ENCODE measurements around the gene FSD1L. TPM values are rescaled to one million over a fixed set of nuclear protein-coding genes. Genes with fewer than 3 reads are reported as not detected.

Gene FSD1L
- polyA plus RNA-seq, 2 of the 4 experiments (the other 2 are of a cell fraction): 3.2 to 8.5 TPM

DNA sequence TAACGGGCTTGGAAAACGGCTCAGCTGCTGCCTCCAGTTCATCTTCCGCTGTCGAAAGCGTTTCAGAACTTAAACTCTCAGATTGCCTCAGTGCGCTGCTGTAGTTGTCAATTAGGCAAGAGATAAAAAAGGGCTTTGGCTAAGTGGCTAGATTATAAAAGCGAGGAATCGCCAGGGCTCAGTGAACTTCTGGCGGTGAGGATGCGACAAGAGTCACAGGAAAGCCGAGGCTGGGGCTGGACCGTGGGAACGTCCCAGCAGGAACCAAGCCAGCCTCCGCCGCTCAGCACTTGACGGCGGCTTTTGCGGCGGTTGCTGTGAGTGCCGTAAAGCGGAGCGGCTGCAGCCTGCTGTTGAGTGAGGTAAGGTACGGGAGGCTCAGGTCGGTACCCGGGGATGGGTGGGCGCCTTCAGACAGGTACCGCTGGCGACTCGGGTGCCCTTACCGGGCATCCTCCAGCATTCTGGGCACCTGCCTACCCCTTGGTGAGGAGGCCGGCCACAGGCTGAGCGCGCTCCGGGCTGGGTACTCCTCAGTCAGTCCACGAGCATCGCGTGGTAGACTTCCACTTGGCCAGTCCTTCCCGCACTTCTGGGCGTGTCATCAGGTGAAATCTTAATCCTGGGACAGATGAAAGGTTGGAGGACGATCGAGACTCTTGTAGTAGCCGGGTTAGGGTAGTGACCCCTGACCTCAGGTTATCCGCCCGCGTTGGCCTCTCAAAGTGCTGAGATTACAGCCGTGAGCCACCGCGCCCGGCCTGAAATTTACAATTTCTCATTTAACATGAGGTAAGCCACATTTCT lies 110.2 kb downstream of the FSD1L start, which contains the start of gene FKTN:
TSS of gene FKTN (plus strand) at position 328 of the 807 bp plus-strand sequence. CDS start 16,902 bp downstream, outside the sequence.
- peak; percentile 80 to 93 for DNase-seq (ENCODE audit: low read depth in 1 of 2, low spot score in 1 of 2)
- peak within 1 kb of the TSS; percentile 91 for H3K4me3 ChIP-seq
- peak; percentile 97 to 98 for ATAC-seq
- WGBS (ENCODE audit: missing lambda C conversion rate): 4% methylated on average over 32 of the region's 49 CpGs
- H3K9me3 ChIP-seq: peaks cover 15% of the 10 kb centered on the region; the same call in 2 of the 3 replicates
- ChIA-PET CTCF (no interaction called here), POLR2A (no interaction called here)
- peak within 1 kb of the TSS; percentile 64 to 89 for H3K27ac ChIP-seq
- peak within 1 kb of the TSS; percentile 77 for H3K4me2 ChIP-seq
- no peaks in the 10 kb centered on the region for H3K4me1 ChIP-seq
- no peak for FAIRE-seq
- TF ChIP-seq CBX8 (IDR thresholded peaks at IDR 0.05) (no peak), NR3C1 (IDR thresholded peaks at IDR 0.05) (no peak), RNF2 (IDR thresholded peaks at IDR 0.05; ENCODE audit: borderline replicate concordance, low read depth) (no peak), CHD2 (IDR thresholded peaks at IDR 0.05; ENCODE audit: low read length, partially characterized antibody) (no peak), HOXA7 (CRISPR knock-in tag; IDR thresholded peaks at IDR 0.05) (no peak), SMC3 (IDR thresholded peaks at IDR 0.05) (no peak), EHMT2 (IDR thresholded peaks at IDR 0.05; ENCODE audit: low read depth) (no peak), JUN (IDR thresholded peaks at IDR 0.05) (peak; percentile 59 to 61; a peak in 2 of 5 replicates), POLR2A (IDR thresholded peaks at IDR 0.05; ENCODE audit: low read length) (peak; percentile 60), CEBPB (IDR thresholded peaks at IDR 0.05) (no peak), FOSL2 (IDR thresholded peaks at IDR 0.05) (no peak), FOSL2 (CRISPR knock-in tag; IDR thresholded peaks at IDR 0.05) (no peak), JUNB (IDR thresholded peaks at IDR 0.05) (no peak), RAD21 (conservative IDR thresholded peaks at IDR 0.05 in 1 of 2, IDR thresholded peaks at IDR 0.05 in 1 of 2) (no peak), PHF8 (IDR thresholded peaks at IDR 0.05; ENCODE audit: borderline replicate concordance, low read depth) (peak; percentile 20; the same call in 1 of the 2 replicates)
- TF ChIP-seq, protein P1, sequence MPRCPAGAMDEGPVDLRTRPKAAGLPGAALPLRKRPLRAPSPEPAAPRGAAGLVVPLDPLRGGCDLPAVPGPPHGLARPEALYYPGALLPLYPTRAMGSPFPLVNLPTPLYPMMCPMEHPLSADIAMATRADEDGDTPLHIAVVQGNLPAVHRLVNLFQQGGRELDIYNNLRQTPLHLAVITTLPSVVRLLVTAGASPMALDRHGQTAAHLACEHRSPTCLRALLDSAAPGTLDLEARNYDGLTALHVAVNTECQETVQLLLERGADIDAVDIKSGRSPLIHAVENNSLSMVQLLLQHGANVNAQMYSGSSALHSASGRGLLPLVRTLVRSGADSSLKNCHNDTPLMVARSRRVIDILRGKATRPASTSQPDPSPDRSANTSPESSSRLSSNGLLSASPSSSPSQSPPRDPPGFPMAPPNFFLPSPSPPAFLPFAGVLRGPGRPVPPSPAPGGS (IDR thresholded peaks at IDR 0.05): peak; percentile 64; the same call in 1 of the 3 replicates
- TF ChIP-seq, protein P2, sequence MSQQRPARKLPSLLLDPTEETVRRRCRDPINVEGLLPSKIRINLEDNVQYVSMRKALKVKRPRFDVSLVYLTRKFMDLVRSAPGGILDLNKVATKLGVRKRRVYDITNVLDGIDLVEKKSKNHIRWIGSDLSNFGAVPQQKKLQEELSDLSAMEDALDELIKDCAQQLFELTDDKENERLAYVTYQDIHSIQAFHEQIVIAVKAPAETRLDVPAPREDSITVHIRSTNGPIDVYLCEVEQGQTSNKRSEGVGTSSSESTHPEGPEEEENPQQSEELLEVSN (IDR thresholded peaks at IDR 0.05; ENCODE audit: borderline replicate concordance, low read depth): peak; percentile 66; the same call in 1 of the 2 replicates
- TF ChIP-seq, protein P3, sequence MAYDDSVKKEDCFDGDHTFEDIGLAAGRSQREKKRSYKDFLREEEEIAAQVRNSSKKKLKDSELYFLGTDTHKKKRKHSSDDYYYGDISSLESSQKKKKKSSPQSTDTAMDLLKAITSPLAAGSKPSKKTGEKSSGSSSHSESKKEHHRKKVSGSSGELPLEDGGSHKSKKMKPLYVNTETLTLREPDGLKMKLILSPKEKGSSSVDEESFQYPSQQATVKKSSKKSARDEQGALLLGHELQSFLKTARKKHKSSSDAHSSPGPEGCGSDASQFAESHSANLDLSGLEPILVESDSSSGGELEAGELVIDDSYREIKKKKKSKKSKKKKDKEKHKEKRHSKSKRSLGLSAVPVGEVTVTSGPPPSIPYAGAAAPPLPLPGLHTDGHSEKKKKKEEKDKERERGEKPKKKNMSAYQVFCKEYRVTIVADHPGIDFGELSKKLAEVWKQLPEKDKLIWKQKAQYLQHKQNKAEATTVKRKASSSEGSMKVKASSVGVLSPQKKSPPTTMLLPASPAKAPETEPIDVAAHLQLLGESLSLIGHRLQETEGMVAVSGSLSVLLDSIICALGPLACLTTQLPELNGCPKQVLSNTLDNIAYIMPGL (CRISPR knock-in tag; IDR thresholded peaks at IDR 0.05; ENCODE audit: borderline replicate concordance): no peak
- TF ChIP-seq, protein P4, sequence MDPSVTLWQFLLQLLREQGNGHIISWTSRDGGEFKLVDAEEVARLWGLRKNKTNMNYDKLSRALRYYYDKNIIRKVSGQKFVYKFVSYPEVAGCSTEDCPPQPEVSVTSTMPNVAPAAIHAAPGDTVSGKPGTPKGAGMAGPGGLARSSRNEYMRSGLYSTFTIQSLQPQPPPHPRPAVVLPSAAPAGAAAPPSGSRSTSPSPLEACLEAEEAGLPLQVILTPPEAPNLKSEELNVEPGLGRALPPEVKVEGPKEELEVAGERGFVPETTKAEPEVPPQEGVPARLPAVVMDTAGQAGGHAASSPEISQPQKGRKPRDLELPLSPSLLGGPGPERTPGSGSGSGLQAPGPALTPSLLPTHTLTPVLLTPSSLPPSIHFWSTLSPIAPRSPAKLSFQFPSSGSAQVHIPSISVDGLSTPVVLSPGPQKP (IDR thresholded peaks at IDR 0.05; ENCODE audit: low read depth, low read length): no peak
- TF ChIP-seq, protein P5, sequence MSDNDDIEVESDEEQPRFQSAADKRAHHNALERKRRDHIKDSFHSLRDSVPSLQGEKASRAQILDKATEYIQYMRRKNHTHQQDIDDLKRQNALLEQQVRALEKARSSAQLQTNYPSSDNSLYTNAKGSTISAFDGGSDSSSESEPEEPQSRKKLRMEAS (IDR thresholded peaks at IDR 0.05): peak; percentile 88
- TF ChIP-seq, protein P6, sequence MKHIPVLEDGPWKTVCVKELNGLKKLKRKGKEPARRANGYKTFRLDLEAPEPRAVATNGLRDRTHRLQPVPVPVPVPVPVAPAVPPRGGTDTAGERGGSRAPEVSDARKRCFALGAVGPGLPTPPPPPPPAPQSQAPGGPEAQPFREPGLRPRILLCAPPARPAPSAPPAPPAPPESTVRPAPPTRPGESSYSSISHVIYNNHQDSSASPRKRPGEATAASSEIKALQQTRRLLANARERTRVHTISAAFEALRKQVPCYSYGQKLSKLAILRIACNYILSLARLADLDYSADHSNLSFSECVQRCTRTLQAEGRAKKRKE (CRISPR knock-in tag; IDR thresholded peaks at IDR 0.05; ENCODE audit: low read depth): no peak
